Loucy (cell line): Measurements from ENCODE around the gene JPH3.
"Not testable (repeated sequence)": the region's sequence is repeated elsewhere in the genome, so short reads cannot be mapped to it uniquely, and the experiment has no call there.

Experiments
- H2AFZ ChIP-seq: fragments of 200-600 bp; sonication (generic); 2 replicates; pipeline ENCODE4 v1.6.0; 2016; ENCODE audit warnings: antibody characterized with exemption, mild to moderate bottlenecking, low read length, moderate library complexity
- H3F3A ChIP-seq: fragments of 200-600 bp; 2 replicates; pipeline ENCODE4 v1.6.0; 2016; ENCODE audit warnings: antibody characterized with exemption, low read depth, mild to moderate bottlenecking
- H3K27me3 ChIP-seq: fragments of 200-600 bp; sonication (generic); 2 replicates; pipeline ENCODE4 v1.6.1; 2014; ENCODE audit warnings: low read length, mild to moderate bottlenecking; ENCODE audit not compliant: insufficient read depth, poor library complexity, severe bottlenecking
- H3K36me3 ChIP-seq: fragments of 200-600 bp; sonication (generic); 2 replicates; pipeline ENCODE4 v1.6.1; 2016; ENCODE audit warnings: low read length; ENCODE audit not compliant: insufficient read depth
- H3K4me1 ChIP-seq: fragments of 200-600 bp; sonication (generic); 2 replicates; pipeline ENCODE4 v1.5.1; 2014; ENCODE audit warnings: low read length, mild to moderate bottlenecking; ENCODE audit not compliant: insufficient read depth, poor library complexity, severe bottlenecking
- H3K4me2 ChIP-seq: fragments of 200-600 bp; sonication (generic); 2 replicates; pipeline ENCODE4 v1.6.0; 2014; ENCODE audit warnings: antibody characterized with exemption, low read length, low read depth, mild to moderate bottlenecking; ENCODE audit not compliant: poor library complexity, severe bottlenecking
- H3K4me3 ChIP-seq: fragments of 200-600 bp; sonication (generic); 2 replicates; pipeline ENCODE4 v1.5.1; 2014; ENCODE audit warnings: low read length, mild to moderate bottlenecking, mixed read lengths; ENCODE audit not compliant: poor library complexity, severe bottlenecking
- H3K79me2 ChIP-seq: fragments of 200-600 bp; sonication (generic); 2 replicates; pipeline ENCODE4 v1.6.1; 2014; ENCODE audit warnings: low read length; ENCODE audit not compliant: insufficient read depth
- H3K9ac ChIP-seq: fragments of 200-600 bp; sonication (generic); 2 replicates; pipeline ENCODE4 v1.6.0; 2014; ENCODE audit warnings: mild to moderate bottlenecking, low read depth, low read length, moderate library complexity; ENCODE audit not compliant: poor library complexity, severe bottlenecking
- H3K9me2 ChIP-seq: fragments of 200-600 bp; sonication (generic); replicated peaks from 2 replicates; pipeline ENCODE4 v1.6.1; 2016; ENCODE audit warnings: low read depth, low read length, mixed read lengths
- H3K9me3 ChIP-seq: fragments of 200-600 bp; sonication (generic); 2 replicates; pipeline ENCODE4 v1.6.1; 2014; ENCODE audit warnings: mild to moderate bottlenecking, antibody characterized with exemption, low read length, low read depth; ENCODE audit not compliant: insufficient read depth
- H4K20me1 ChIP-seq: fragments of 200-600 bp; sonication (generic); 2 replicates; pipeline ENCODE4 v1.6.0; 2014; ENCODE audit warnings: antibody characterized with exemption, low read length, mild to moderate bottlenecking; ENCODE audit not compliant: insufficient read depth, poor library complexity, severe bottlenecking
- EZH2phosphoT487 ChIP-seq: fragments of 200-600 bp; IDR thresholded peaks from 2 replicates; pipeline ENCODE4 v1.6.1; 2018; ENCODE audit warnings: antibody characterized with exemption, mild to moderate bottlenecking, moderate library complexity, borderline replicate concordance
- TF ChIP-seq, protein P1 (sequence below): fragments of 200-600 bp; sonication (generic); conservative IDR thresholded peaks from 2 replicates; pipeline ENCODE4 v1.5.1; 2014; ENCODE audit warnings: mild to moderate bottlenecking, antibody characterized with exemption, low read length

Gene JPH3

DNA sequence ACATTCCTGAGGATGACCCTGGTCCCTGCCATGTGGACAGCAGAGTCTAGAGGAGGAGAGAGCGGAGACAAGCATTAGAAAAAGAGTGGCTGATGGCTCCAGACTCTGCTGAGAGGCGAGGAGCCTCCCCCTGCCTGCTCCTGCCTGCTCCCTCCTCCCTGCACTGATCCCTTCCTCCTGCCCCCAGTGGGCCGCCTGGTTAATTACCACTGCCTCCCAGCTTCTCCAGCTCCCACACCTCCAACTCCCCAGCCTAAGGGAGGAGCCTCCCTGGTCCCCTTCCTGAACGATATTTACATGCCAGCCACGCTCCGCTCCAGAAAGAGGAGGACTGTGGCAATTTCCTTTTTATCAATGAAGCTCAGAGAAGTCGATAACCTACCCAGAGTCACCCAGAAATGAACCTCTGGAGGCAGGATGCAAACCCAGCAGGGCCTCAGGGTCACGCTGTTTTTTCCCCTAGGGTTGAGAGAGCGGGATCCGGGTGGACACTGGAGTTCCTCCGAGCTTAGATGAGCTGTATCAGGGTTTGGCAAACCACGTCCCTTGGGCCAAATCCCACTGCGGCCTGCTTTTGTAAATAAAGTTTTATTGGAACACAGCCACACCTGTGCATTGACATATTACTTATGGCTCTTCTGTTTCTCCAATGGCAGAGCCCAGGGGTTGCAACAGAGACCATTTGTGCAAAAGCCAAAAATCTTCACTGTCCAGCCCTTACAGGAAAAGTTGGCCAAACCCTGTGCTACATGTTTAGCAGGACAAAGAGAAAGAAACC is 27.1 kb upstream of the JPH3 start:
- Histone ChIP-seq H3K9me2 (no peaks in the 10 kb centered on the region), H3K36me3 (no peaks in the 10 kb centered on the region), H4K20me1 (no peaks in the 10 kb centered on the region), H3K4me3 (no peak overlapping the region), H2AFZ (no peak overlapping the region), H3K27me3 (no peaks in the 10 kb centered on the region), H3K9ac (no peak overlapping the region), H3F3A (no peaks in the 10 kb centered on the region), H3K4me1 (no peaks in the 10 kb centered on the region), H3K79me2 (no peaks in the 10 kb centered on the region), H3K9me3 (no peaks in the 10 kb centered on the region), H3K4me2 (no peak overlapping the region)
- no peak for TF ChIP-seq EZH2phosphoT487
- TF ChIP-seq, protein P1, sequence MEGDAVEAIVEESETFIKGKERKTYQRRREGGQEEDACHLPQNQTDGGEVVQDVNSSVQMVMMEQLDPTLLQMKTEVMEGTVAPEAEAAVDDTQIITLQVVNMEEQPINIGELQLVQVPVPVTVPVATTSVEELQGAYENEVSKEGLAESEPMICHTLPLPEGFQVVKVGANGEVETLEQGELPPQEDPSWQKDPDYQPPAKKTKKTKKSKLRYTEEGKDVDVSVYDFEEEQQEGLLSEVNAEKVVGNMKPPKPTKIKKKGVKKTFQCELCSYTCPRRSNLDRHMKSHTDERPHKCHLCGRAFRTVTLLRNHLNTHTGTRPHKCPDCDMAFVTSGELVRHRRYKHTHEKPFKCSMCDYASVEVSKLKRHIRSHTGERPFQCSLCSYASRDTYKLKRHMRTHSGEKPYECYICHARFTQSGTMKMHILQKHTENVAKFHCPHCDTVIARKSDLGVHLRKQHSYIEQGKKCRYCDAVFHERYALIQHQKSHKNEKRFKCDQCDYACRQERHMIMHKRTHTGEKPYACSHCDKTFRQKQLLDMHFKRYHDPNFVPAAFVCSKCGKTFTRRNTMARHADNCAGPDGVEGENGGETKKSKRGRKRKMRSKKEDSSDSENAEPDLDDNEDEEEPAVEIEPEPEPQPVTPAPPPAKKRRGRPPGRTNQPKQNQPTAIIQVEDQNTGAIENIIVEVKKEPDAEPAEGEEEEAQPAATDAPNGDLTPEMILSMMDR: no peak

DNA sequence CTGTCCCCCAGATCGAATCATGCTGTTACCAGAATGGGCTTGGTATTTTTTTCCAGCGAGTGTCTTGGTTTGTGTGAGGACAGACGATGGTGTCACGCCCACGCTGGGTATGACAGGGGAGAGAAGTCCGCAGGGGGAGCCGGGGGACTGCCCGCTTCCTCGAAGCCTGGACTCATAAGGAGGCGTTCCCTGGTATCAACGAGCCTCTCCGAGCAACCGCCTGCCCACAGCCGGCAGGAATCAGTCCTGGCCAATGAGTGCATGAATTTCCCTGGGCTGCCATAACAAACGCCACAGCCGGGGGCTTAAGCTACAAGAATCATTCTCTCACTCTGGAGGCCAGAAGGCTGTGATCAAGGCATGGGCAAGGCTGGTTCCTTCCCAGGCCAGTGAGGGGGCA is 26.1 kb upstream of the JPH3 start:
- Histone ChIP-seq H3K27me3 (no peaks in the 10 kb centered on the region), H3K9me2 (no peaks in the 10 kb centered on the region), H3K4me3 (no peak overlapping the region), H3K36me3 (no peaks in the 10 kb centered on the region), H3F3A (no peaks in the 10 kb centered on the region), H3K9ac (no peak overlapping the region), H4K20me1 (no peaks in the 10 kb centered on the region), H3K79me2 (no peaks in the 10 kb centered on the region), H3K9me3 (no peaks in the 10 kb centered on the region), H2AFZ (no peak overlapping the region), H3K4me2 (no peak overlapping the region), H3K4me1 (no peaks in the 10 kb centered on the region)
- TF ChIP-seq, protein P1: no peak
- TF ChIP-seq EZH2phosphoT487: no peak

DNA sequence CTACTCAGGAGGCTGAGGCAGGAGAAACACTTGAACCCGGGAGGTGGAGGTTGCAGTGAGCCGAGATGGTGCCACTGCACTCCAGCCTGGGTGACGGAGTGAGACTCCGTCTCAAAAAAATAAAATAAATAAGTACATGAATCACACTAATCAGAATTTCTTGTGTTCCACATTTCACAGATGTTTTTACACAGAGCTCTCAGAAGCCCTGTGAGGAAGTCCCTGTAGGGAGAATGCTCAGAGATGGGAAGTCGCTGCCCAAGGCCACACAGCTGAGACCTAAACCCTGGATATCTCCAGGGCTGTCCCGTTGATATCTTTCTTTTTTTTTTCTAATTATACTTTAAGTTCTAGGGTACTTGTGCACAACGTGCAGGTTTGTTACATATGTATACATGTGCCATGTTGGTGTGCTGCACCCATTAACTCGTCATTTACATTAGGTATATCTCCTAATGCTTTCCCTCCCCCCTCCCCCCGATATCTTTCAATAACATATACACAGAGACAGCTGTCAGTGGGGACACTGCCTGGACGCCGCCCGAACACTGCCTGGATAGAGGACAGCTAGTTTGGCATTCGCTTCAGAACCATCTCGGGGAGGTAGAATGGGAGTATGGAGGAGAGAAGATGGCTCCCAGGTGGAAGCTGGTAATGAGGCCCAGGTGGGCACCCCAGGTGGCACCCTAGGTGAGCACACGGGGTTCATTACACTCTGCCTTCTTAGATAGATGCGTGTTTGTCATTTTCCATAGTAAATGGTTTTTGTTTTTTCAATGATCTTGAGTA is 24.0 kb upstream of the JPH3 start:
- not testable (repeated sequence) for H3K36me3 ChIP-seq, H3K4me1 ChIP-seq, H3K27me3 ChIP-seq, H2AFZ ChIP-seq, H3K9ac ChIP-seq, H3F3A ChIP-seq, H3K79me2 ChIP-seq, H3K9me2 ChIP-seq, H3K4me3 ChIP-seq, H4K20me1 ChIP-seq, H3K4me2 ChIP-seq, H3K9me3 ChIP-seq
